H1 (cell line): Measurements from ENCODE around the gene EEPD1.

Source experiments
- POLR2A ChIP-seq, 2 experiments: IDR thresholded peaks; 1 replicate in 1 of 2; 2 replicates in 1 of 2; pipeline ENCODE4 v1.6.1; 2011; ENCODE audit warnings: low read depth in 2 of 2, low read length in 2 of 2, mild to moderate bottlenecking in 2 of 2; ENCODE audit errors: control extremely low read depth in 1 of 2
- RNF2 ChIP-seq: fragments of 200-900, 300-1000 bp; sonication (generic); IDR thresholded peaks from 2 replicates; pipeline ENCODE4 v1.7.1; 2016; ENCODE audit warnings: borderline replicate concordance, low read depth, mild to moderate bottlenecking, antibody characterized with exemption, low read length; ENCODE audit not compliant: poor library complexity, severe bottlenecking; ENCODE audit errors: missing control alignments
- RXRA ChIP-seq: IDR thresholded peaks from 2 replicates; pipeline ENCODE4 v1.6.1; 2011; ENCODE audit warnings: low read depth, mild to moderate bottlenecking, low read length, moderate library complexity; ENCODE audit not compliant: insufficient read depth

- TF ChIP-seq POLR2A (IDR thresholded peaks at IDR 0.05; ENCODE audit: control extremely low read depth in 1 of 2, low read depth in 2 of 2, low read length in 2 of 2) (no peak), RNF2 (no peak), RXRA (no peak)
Measured at GRCh38 chr7:36185756-36186155, 32.7 kb downstream of the EEPD1 start.
